Measurements from ENCODE around the gene MAPT.

The MAPT gene

DNA sequence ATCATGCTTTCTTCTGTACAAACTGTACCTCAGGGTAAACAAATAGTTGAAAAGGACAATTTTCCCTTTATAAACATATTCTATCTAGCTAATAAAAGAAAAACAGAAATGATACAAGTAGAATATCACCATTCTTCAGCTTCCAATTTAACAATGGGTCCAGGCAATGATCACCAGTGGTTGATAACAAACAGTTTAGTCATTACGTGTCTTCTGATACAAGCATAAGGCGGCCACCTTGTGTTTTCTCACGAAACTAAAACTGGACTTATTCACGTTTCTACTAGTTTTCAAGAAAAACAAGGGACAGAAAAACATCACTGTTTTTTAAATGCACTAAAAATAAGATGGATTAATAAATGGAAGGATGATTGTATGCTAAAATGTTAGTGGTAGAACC, 163.0 kb downstream of the MAPT start:
- DNase-seq (ENCODE audit: low spot score): no peak

DNA sequence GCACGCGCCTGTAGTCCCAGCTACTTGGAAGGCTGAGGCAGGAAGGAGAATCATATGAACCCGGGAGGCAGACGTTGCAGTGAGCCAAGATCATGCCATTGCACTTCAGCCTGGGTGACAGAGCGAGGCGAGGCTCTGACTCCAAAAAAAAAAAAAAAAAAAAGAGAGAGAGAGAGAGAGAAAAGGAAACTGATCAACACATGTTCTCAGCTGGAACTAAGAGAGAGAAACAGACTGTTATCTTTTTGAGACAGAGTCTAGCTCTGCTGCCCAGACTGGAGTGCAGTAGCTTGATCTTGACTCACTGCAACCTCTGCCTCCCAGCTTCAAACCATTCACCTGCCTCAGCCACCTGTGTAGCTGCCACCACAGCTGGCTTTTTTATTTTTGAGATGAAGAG, 165.1 kb downstream of the MAPT start:
- DNase-seq (ENCODE audit: low spot score): no peak

- no peak for DNase-seq (ENCODE audit: low spot score)
Measured at GRCh38 chr17:46060461-46060860, 166.1 kb downstream of the MAPT start.

GRCh38 chr17:46061435-46061834, 167.1 kb downstream of the MAPT start:
- no peak for DNase-seq (ENCODE audit: low spot score)

DNA sequence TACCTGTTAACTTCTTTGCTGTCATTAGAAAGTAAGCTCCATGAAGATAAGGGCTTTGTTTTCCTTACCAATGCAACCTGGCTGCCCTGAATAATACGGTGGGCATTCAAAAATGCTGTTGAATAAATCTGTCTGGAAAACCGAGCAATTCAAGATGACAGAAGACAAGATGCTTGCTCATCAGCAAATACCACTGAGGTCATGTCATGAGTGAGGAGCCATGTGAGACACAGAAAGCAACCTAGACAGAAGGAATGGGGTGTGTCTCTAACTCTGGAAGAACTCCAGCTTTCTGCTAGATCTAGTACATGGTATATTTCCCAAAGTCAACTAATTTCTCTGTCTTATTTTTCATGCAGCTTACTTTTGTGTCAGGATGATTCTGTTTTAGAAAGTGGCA, 168.9 kb downstream of the MAPT start:
- peak; percentile 37 for DNase-seq (ENCODE audit: low spot score)

DNA sequence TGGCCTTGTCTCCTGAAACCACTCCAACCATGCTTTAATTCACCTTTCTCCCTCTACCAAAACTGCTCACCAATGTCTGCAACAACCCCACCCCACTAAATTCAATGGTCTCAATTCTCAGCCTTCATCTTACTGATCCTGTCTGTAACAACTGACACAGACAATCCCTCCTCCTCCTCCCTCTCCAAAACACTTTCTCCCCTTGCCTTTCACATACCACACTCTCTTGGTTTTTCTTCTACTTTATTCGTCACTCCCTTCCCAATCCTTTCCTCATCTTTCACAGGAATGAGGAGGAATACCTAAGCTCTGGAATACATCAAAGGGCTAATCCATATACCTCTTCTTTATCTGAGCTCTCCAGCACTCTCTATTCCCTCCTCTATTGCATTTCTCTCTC, 170.1 kb downstream of the MAPT start:
- DNase-seq (ENCODE audit: low spot score): no peak

DNA sequence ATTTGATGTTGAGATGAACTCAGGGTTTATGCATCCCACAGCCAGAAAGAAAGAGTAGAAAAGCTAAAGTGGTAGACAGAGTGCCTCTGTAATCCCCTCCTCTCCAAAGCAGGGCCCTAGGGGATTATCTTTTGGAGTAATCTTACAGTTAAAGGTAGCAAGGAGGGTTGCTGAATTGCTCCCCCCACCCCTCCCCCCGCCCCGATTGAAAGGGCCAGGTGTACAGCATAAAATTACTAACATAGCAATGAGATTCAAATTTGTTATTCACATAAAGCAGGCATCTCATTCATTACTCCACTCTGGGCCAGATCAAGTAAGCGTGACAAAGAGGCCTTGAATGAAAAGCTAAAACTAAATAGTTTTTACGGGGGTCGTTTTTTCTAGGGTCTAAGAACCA, 177.4 kb downstream of the MAPT start:
- DNase-seq (ENCODE audit: low spot score): no peak

DNA sequence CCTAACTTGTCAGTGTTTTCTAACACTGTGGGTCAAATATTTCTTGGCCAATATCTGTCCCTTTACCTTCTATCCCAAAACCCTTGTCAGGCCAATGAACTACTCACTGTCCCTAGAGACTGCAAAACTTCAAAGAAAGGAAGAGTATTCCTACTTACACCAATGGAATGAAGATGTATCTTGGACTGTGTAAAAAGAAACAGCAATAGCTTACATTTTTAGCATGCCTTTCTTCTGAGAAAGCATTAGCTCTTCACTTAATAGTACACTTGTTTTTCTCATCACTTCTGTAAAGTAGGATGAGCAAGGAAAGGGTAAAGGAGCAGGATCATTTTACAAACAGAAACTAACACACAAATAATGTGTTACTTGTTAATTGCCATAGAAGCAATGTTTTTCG, 178.6 kb downstream of the MAPT start:
- peak; percentile 62 for DNase-seq (ENCODE audit: low spot score)

- no peak for DNase-seq (ENCODE audit: low spot score)
Measured at GRCh38 chr17:46074540-46074939, 180.2 kb downstream of the MAPT start.

All from SW480 (cell line).